HUES64 (cell line): ENCODE measurements around the gene ACSS3.

Experiments used
- H3K27ac ChIP-seq: 2 replicates; pipeline ENCODE4 v1.7.0; 2013; ENCODE audit warnings: low read depth, low read length, inconsistent platforms
- H3K27me3 ChIP-seq: 2 replicates; pipeline ENCODE4 v1.6.1; 2013; ENCODE audit warnings: mild to moderate bottlenecking, low read length; ENCODE audit not compliant: insufficient read depth
- H3K36me3 ChIP-seq: 2 replicates; pipeline ENCODE4 v1.6.1; 2013; ENCODE audit warnings: mild to moderate bottlenecking, low read length; ENCODE audit not compliant: insufficient read depth
- H3K4me1 ChIP-seq: 2 replicates; pipeline ENCODE4 v1.6.1; 2013; ENCODE audit warnings: mild to moderate bottlenecking, low read length, moderate library complexity; ENCODE audit not compliant: insufficient read depth
- H3K4me3 ChIP-seq: 2 replicates; pipeline ENCODE4 v1.5.1; 2013; ENCODE audit warnings: mild to moderate bottlenecking, low read length, moderate library complexity
- H3K9ac ChIP-seq: 2 replicates; pipeline ENCODE4 v1.6.1; 2013; ENCODE audit warnings: mild to moderate bottlenecking, low read depth, low read length
- H3K9me3 ChIP-seq: 2 replicates; pipeline ENCODE4 v1.6.1; 2013; ENCODE audit warnings: low read depth, low read length; ENCODE audit not compliant: insufficient read depth
- WGBS: fragments of 150-250, 120-280 bp; methylation state at CpG from one replicate; pipeline ENCODE4 v1.1.7; 2013; ENCODE audit warnings: missing lambda C conversion rate; 5-methylcytosine and 5-hydroxymethylcytosine counted together

Gene ACSS3

DNA sequence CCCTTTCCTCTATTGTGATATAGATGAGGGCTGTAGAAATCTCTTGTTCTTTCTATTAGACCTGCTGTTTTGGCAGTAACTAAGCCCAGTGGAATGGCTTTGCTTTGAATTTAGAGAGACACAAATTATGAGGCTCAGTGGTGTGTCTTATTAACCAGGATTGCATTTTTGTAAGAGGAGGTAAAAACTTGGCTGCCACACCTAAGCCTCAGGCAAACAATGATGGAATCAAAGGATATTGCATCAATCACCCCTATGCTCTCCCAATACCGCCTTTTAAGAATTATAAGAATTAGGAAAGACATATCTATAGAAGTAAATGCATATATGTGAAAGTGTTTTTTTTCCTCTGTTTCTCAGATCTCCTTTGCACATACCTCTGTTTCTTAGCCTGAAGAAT lies 63.3 kb downstream of the ACSS3 start:
- Histone ChIP-seq H3K9ac (no peak overlapping the region), H3K36me3 (no peaks in the 10 kb centered on the region), H3K4me1 (peaks cover 6% of the 10 kb centered on the region; the same call in 1 of the 2 replicates), H3K27me3 (no peaks in the 10 kb centered on the region), H3K4me3 (no peak overlapping the region), H3K9me3 (no peaks in the 10 kb centered on the region), H3K27ac (no peak overlapping the region)
- WGBS, result 100% methylated on average over 1 of the region's 1 CpG

DNA sequence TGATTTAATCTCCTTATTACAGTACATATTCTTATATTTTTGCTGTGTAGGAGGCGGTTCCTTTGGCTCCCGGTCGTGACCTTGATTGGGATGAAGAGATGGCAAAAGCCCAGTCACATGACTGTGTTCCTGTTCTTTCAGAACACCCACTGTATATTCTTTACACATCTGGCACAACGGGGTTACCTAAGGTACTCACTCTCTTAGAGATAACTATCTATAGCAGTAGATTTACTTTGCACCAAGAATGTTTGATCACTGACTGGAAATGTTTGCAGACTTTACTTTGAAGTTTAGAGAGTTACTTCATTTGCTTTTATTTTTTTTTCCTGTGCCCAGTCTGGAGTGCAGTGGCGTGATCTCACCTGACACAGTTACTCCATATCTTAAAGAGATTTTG lies 65.2 kb downstream of the ACSS3 start:
- WGBS, result 100% methylated on average over 4 of the region's 5 CpGs
- no peak overlapping the region for H3K9ac ChIP-seq
- H3K27ac ChIP-seq, result no peak overlapping the region
- no peaks in the 10 kb centered on the region for H3K27me3 ChIP-seq
- H3K9me3 ChIP-seq, result no peaks in the 10 kb centered on the region
- no peaks in the 10 kb centered on the region for H3K36me3 ChIP-seq
- H3K4me3 ChIP-seq, result no peak overlapping the region
- H3K4me1 ChIP-seq, result peaks cover 6% of the 10 kb centered on the region; the same call in 1 of the 2 replicates

DNA sequence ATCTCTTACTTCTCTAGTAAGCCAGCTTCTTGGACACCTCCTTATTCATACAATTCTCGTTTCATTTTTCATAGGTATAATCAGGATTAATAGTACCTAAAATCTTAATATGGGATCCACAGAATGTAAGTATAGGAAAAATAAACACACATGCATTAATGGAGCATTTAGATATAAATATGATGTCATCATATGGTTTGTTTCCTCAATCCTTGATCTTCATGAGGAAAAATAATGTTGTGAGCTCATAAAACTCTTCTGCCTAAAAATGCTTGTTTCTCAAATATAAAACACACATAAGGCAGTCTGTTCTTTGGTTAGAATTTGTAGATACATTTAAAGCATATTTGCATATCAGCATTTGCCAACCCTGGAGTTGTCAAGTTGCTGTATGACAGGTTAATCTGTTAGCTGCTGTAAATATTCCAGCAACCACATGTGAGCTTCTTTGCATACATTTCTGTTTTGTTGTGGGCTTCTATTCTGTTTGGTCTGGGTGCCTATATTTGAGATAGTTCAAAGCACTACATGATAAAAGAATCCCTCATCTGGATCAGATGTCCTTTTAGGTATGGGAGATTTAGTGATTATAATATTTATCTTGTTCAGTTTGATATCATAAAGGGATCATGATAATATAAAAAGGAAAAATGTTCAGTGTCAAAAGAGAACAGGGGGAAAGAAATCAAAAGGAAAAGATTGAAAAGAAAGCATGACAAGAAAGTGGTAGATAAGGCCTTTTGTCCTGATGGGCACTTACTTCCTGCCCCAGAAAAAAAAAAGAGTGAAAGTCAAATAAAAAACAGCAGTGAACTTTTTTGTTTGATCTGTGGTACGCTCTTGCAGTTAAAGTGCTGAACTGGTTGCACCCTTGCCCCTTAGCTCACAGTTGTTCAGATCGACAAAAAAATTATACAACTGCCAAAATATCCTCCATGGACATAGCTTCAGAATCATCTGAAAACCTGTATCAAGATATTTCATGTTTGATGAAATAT lies 68.6 kb downstream of the ACSS3 start:
- Histone ChIP-seq H3K27ac (no peak overlapping the region), H3K4me3 (no peak overlapping the region), H3K27me3 (no peaks in the 10 kb centered on the region), H3K9ac (no peak overlapping the region), H3K4me1 (0 out of 2 replicates have a peak, but pooled peaks cover 1% of the 10 kb centered on the region), H3K9me3 (no peaks in the 10 kb centered on the region), H3K36me3 (no peaks in the 10 kb centered on the region)
- WGBS, result 84% methylated on average over 2 of the region's 3 CpGs

DNA sequence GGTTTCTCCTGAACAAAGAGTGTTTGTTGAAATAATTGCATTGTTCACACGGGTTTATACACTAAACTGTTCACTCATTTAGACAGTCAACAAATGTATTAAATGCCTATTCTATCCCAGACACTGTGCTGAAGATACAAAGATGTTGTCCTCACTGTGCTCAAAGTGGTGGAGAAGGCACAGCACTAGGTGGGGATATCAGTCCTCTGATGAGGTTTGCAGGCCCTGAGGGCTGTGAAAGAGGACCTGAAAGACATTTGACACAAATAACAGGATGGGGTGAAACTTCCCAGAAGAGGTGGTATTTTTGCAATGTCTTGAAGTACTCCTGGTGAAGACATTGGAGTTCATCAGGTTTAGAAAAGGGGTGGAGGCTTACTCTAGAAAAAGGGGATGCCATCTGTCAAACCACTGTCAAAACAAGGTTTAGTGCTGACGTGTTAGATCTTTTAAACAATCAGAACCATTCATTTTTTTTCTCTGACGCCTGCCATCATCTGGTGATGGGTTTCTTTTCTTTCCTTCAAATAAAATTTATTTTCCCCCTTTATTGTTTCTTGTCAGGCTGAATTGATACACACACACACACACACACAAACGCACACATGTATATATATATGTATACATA lies 69.5 kb downstream of the ACSS3 start:
- WGBS, result 84% methylated on average over 3 of the region's 4 CpGs
- Histone ChIP-seq H3K9me3 (no peaks in the 10 kb centered on the region), H3K4me3 (no peak overlapping the region), H3K36me3 (0 out of 2 replicates have a peak, but pooled peaks cover under 1% of the 10 kb centered on the region), H3K4me1 (no peaks in the 10 kb centered on the region), H3K27ac (no peak overlapping the region), H3K27me3 (no peaks in the 10 kb centered on the region), H3K9ac (no peak overlapping the region)

DNA sequence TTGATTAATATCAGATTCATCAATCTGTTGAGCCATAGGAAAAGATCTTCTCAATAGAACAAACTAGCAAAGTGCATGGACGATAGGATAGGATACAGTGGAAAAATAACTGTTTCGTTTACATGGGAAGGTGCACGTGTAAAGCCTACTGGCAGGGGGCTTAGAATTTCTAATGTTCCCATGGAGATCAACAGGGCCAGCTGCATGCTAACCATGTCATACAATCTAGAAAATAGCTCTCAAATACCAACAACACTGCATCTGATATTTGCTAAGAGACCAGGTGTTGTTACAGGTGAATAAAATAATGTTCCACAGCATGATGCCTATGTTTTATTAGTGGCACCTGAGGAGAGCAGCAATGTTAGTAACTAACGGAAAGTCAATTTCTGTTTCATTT lies 72.5 kb downstream of the ACSS3 start:
- no peak overlapping the region for H3K27ac ChIP-seq
- no peak overlapping the region for H3K4me3 ChIP-seq
- H3K4me1 ChIP-seq, result no peaks in the 10 kb centered on the region
- H3K9me3 ChIP-seq, result no peaks in the 10 kb centered on the region
- peaks cover 10% of the 10 kb centered on the region for H3K36me3 ChIP-seq
- 76% methylated on average over 4 of the region's 4 CpGs for WGBS
- H3K27me3 ChIP-seq, result no peaks in the 10 kb centered on the region
- H3K9ac ChIP-seq, result no peak overlapping the region

DNA sequence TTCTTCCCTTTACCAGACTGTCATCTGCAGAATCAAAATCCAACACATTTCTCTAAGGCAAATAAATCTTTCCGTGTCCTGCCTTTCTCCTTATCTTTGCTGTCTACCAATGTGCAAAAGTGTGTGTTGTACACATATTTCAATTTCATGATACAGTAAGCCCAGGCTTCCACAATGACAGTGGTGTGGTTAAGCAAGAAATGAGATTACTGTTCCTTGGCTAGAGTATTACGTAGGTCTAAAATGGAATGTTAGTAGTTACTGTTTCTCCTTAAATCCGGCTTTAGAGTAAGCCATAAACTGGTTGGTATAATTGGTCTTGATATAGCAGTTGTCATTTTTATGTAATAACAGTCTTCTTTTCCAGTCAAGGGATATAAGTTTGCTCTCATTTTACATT lies 82.0 kb downstream of the ACSS3 start:
- WGBS, result 93% methylated on average over 3 of the region's 3 CpGs
- H3K36me3 ChIP-seq, result no peaks in the 10 kb centered on the region
- no peak overlapping the region for H3K27ac ChIP-seq
- no peaks in the 10 kb centered on the region for H3K4me1 ChIP-seq
- H3K9me3 ChIP-seq, result no peaks in the 10 kb centered on the region
- no peak overlapping the region for H3K4me3 ChIP-seq
- no peak overlapping the region for H3K9ac ChIP-seq
- H3K27me3 ChIP-seq, result no peaks in the 10 kb centered on the region

DNA sequence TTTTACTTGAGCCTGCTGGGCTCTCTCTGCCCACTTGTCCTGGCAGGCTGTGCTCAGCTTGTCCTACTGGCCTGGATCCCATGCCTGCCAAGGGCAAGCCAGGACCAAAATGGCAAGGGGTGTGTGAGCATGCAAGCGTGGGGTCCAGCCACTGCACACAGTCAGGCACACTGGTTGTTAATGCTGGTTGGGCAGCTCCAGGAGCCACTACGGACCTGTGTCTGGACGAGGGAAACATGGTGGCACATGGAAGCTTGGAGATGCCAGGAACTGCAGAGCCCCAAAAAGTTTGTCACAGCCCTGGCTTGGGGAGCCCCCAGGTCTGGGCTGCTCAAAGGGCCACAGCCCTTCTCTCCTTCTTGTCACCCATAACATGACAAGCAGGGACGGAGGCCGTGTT lies 83.8 kb downstream of the ACSS3 start:
- H3K27me3 ChIP-seq, result no peaks in the 10 kb centered on the region
- no peak overlapping the region for H3K9ac ChIP-seq
- no peaks in the 10 kb centered on the region for H3K36me3 ChIP-seq
- H3K9me3 ChIP-seq, result no peaks in the 10 kb centered on the region
- no peak overlapping the region for H3K4me3 ChIP-seq
- H3K4me1 ChIP-seq, result no peaks in the 10 kb centered on the region
- no peak overlapping the region for H3K27ac ChIP-seq
- 95% methylated on average over 5 of the region's 5 CpGs for WGBS

DNA sequence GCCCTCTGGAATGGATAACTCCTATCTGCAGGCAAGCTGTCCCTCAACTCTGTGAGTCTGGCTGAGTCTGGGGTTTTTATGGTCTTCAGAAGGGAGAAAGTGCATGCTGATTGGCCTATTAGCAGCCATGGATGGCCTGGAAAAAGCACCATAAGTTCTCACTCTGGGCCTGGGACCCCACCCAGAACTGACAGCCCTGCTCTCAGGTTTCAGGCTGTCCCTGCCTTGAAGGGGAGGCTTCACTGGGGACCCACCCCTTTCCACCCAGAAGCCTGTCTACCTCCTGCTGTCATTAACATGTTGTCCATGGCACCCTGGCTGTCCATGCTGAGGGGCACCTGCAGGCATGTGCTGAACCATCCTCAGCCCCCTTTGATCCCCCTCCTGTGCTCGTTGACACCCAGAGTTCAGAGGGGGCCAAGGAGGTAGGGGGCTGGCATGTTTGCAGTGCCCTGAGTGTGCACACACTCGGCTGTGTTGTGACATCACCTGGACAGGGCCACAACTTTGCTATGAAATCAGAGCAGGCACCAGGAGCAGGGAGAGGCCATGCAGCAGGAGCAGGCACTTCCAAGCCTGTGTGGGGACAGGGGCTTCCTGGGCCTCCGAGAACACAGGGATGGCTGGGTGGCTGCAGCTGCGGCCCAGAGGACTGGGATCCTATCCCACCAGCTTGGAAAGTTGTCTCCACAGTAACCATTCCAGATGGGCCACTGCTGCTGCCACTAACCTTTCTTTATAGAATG lies 84.7 kb downstream of the ACSS3 start:
- Histone ChIP-seq H3K27ac (no peak overlapping the region), H3K4me1 (peaks cover 3% of the 10 kb centered on the region; the same call in 1 of the 2 replicates), H3K9me3 (no peaks in the 10 kb centered on the region), H3K9ac (no peak overlapping the region), H3K27me3 (no peaks in the 10 kb centered on the region), H3K36me3 (no peaks in the 10 kb centered on the region), H3K4me3 (no peak overlapping the region)
- WGBS, result 94% methylated on average over 4 of the region's 4 CpGs

DNA sequence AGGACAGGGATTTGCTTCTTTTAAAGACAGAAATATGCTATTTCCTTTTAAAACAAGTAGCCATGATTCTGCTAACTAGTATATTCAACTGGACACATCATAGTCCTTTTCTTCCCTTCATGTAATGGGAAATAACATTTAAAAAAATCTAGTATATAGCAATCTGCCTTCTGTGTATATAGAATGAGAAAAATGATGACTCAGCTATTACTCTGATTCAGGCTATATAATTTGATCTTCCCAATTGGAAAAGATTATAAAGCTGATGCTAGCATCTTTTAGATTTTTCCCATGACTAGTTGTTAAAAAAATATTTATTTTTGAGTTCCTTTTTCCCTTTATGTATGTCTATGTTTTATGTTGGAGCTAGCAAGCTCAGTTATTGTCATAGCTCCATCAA lies 86.9 kb downstream of the ACSS3 start:
- no peaks in the 10 kb centered on the region for H3K9me3 ChIP-seq
- no peaks in the 10 kb centered on the region for H3K36me3 ChIP-seq
- no peak overlapping the region for H3K9ac ChIP-seq
- H3K4me3 ChIP-seq, result no peak overlapping the region
- H3K27ac ChIP-seq, result no peak overlapping the region
- H3K27me3 ChIP-seq, result no peaks in the 10 kb centered on the region
- peaks cover 7% of the 10 kb centered on the region; the same call in 1 of the 2 replicates for H3K4me1 ChIP-seq

DNA sequence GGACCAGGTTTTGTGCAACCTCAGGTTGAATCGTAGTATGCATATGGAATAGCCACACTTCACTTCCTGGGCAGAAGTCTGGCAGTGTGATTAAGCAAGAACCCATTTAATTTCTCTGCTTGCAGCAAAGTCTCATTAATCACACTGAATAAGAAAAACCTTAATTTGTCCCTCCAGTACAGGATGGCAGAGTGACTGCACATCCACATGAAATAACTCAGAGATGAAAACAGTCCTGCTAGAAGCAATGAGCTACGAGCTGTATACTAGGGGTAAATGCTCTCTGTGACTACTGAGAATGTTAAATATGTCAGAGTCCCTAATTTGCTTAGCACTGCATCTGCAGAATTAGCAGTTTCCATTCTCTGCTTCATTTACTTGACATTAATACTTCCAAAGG lies 88.9 kb downstream of the ACSS3 start:
- no peak overlapping the region for H3K4me3 ChIP-seq
- H3K9me3 ChIP-seq, result no peaks in the 10 kb centered on the region
- H3K9ac ChIP-seq, result no peak overlapping the region
- H3K27ac ChIP-seq, result no peak overlapping the region
- H3K4me1 ChIP-seq, result peaks cover 7% of the 10 kb centered on the region; the same call in 1 of the 2 replicates
- no peaks in the 10 kb centered on the region for H3K27me3 ChIP-seq
- 91% methylated on average over 2 of the region's 2 CpGs for WGBS
- no peaks in the 10 kb centered on the region for H3K36me3 ChIP-seq

DNA sequence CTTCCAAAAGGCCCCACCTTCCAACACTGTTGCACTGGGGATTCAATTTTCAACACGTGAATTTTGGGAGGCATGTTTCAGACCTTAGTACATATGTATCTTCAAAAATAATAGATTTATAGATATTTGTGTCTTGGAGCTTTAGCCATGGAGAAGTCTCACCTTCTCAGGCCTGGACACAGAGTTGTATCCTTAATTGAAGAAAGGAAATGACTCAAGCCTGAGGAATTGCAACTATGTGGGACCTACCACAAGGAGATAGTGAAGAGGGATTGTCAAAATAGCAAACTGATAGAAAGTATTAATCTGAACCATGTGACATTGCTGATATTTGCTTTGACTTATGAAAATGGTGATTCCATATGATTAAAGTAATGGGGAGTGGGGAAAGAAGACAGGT lies 89.8 kb downstream of the ACSS3 start:
- WGBS, result no CpG with 5 or more reads among the region's 1 CpG
- Histone ChIP-seq H3K27me3 (no peaks in the 10 kb centered on the region), H3K36me3 (no peaks in the 10 kb centered on the region), H3K27ac (no peak overlapping the region; the same call in 1 of the 2 replicates), H3K9me3 (no peaks in the 10 kb centered on the region), H3K9ac (no peak overlapping the region), H3K4me3 (no peak overlapping the region), H3K4me1 (peaks cover 7% of the 10 kb centered on the region; the same call in 1 of the 2 replicates)
